Myocyte (in vitro differentiated cells): ENCODE data around the gene LYRM9. TPM values are rescaled to one million over a fixed set of nuclear protein-coding genes. Genes with fewer than 3 reads are reported as not detected.
"Not testable (repeated sequence)": the region's sequence is repeated elsewhere in the genome, so short reads cannot be mapped to it uniquely, and the experiment has no call there.

Experiments
- DNase-seq: peaks from one replicate; pipeline ENCODE4 v3.0.0-alpha.2; 2012; ENCODE audit warnings: low read depth
- total RNA-seq: library from RNA; depleted of rRNA; stranded (reverse); fragments of >200 nt; gene quantifications from 2 replicates; pipeline ENCODE4 v1.2.3, GENCODE V29; 2014

LYRM9 gene
- total RNA-seq, 1 donor from 2014 or later, result 20.1 TPM

GRCh38 chr17:27840688-27841087 is 52.5 kb downstream of the LYRM9 start:
- no peak for DNase-seq

GRCh38 chr17:27840406-27840678 is 52.8 kb downstream of the LYRM9 start:
- not testable (repeated sequence) for DNase-seq

DNA sequence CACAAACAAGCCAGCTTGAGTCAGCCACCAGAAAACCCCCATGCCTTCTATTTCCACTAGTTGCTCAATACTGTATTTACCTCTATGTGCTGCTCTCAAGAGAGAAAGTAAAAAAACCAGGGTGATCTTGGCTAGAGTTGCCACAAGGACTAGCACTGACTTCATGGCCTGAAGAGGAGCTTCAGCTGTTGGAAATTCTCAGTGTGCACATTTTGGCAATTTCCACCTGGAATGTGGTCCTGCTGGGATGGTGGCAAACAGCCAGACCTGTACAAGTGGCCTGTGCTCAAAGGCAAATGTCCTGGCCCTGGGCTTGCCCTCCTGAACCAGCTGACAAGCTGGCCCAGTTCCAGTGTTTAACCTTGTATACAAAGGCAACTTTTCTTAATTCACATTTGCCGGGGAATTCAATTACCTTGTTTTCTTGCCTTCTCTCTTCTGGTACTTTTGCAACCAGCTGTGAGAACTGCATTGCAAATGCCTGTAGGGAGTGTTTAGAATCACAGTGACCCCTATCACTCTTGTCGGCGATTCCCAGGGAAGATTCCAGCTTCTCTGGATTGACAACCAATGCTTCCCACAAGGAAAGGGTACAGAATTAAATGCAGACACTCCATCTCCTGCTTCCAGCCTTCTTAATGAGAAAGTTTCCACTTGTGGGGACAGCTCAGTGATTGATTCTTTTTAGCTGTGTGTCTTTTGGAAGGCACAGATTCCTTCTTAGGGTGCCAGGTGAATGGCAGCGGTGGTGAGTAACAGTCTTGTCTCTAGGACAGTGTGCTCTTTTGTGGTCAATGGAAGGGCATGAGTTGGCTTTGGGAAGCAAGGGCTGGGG is 53.4 kb downstream of the LYRM9 start:
- DNase-seq, result peak; percentile 39

- not testable (repeated sequence) for DNase-seq
Measured at GRCh38 chr17:27838607-27839006, 54.6 kb downstream of the LYRM9 start.

DNA sequence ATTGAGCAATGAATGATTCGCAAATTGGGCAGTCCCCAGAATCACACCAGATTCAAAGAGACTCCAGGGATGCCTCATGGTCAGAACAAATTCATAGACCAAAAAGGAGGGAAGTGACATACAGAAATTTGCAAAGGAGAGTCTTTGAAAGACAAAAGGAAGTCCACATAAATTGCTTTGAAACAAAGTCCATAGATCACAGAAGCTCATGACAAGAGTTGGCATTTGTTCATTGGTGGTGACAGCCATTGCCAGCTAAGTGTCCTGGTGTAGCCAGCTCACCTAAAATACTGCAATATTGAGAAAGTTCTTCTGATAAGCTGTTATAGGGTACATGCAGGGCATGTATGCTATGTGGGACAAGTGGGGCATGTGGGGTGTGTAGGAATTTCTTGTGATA is 55.4 kb downstream of the LYRM9 start:
- DNase-seq, result not testable (repeated sequence)

DNA sequence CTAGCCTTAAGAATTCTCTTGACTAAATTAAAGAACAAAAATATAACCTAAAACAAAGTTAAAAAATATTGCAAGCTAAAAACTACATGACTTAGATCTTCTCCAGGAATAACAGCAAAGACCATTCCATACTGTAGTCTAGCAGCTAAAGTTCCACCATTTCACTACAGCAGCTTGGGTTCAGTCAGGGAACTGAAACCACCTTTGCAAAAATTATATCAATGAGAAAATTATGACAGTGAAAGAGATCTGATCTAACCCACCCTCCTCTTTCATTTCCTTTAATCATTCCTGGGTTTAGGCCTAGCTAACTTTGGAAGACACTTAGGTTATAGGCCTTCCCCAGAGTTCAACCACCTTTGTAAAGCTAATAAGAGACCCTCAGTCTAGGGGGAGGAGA is 56.5 kb downstream of the LYRM9 start:
- DNase-seq, result no peak

- no peak for DNase-seq
Measured at GRCh38 chr17:27834571-27834970, 58.6 kb downstream of the LYRM9 start.

DNA sequence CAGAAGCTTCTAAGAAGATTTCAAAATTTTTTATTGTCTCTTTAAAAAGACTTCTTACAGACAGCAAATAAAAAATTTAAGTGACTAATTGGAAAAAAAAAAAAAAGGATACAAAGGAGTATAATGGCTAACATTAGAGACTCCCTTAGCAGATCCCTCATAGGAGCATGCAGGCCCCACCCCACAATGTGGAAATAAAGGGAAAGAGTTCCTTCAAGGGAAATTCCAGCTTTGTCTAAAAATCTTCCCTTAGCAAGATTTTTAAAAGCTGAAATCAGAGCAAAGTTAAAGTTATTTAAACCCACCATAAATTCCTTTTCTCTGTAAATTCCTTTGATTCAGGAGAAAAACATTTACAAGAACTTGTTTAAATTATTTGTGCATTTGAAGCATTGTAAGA is 60.3 kb downstream of the LYRM9 start:
- DNase-seq, result no peak

- DNase-seq, result peak; percentile 48
Measured at GRCh38 chr17:27829888-27830287, 63.3 kb downstream of the LYRM9 start.

DNA sequence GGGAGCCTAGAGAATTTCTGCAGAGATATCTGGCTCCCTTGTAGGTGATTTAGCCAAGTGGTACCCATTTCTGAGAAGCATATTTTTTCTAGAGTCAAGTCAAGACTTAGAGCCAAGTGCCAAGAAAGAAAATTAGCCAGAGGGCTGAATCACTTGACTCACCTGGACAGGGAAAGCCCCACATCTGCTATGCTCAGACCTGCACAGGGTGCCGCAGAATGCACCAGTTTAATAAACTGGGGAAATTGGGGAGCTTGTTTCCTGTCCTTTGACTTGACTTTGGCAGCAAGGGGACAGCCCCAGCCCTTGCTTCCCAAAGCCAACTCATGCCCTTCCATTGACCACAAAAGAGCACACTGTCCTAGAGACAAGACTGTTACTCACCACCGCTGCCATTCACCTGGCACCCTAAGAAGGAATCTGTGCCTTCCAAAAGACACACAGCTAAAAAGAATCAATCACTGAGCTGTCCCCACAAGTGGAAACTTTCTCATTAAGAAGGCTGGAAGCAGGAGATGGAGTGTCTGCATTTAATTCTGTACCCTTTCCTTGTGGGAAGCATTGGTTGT is 63.9 kb downstream of the LYRM9 start:
- DNase-seq, result not testable (repeated sequence)

Other genes with a start within 250 kb of the LYRM9 start
- 0.03 TPM in 1 of 2 replicates, not detected in the other for gene NOS2, start 92.8 kb downstream of the LYRM9 start, total RNA-seq
- gene NLK, start 149.3 kb upstream of the LYRM9 start, total RNA-seq, result 12.5 and 20.8 TPM in 2 replicates